NCI-H1417 treated with DMSO at 0.1 percent for 48 hours (cell line): ENCODE results near the gene SPOCK1.
"Not testable (repeated sequence)": the region's sequence is repeated elsewhere in the genome, so short reads cannot be mapped to it uniquely, and the experiment has no call there.

Experiments
- DNase-seq: peaks from one replicate; lab custom pipeline; 2025; lab: John Stamatoyannopoulos, UW

The SPOCK1 gene

DNA sequence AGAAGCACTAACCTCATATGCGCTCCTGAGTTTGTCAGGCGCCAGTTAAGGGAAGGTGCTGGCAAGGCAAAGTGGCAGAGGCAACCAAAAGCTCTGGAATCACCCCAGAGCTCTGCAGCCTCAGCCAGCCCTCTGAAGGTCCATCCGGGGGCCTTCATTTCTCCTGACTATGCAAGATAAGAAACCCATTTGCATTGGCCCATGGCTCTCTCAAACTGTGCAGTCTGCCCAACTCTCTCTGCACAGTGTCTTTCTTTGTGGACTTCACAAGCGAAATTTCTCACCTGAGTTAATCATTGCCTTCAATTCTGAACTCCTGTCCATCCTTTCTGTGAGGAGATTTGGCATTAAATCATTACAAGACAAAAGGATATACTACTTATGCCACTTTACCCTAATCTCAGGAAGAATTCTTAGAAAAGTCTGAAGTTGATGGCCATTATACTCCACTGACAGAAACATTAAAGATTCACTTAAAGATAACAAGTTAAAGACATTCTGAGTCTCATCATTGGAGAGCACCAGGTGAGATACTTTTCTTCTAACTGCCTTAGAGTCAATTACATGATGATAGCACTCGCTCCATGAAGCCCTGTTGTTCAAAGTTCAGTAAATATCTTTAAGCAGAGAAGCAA lies 235.6 kb downstream of the SPOCK1 start:
- DNase-seq = no peak

DNA sequence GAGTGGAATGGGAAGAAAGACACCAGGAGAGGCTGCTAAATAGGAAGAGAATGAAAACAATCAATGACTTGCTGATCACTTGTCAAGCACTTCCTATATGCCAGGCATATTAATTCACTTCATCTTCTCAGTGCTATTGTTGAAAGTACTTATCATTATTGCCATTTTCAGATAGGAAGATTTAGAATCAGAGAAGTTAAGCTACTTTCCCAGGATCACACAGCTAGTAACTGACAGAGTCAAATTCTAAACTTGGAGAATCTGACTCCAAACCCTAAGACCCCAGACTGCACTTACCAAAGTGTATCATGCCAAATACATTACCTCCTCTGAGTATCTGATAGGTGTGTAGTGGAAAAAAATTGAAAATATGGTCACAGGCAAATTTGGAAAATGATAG lies 236.3 kb downstream of the SPOCK1 start:
- DNase-seq = no peak

DNA sequence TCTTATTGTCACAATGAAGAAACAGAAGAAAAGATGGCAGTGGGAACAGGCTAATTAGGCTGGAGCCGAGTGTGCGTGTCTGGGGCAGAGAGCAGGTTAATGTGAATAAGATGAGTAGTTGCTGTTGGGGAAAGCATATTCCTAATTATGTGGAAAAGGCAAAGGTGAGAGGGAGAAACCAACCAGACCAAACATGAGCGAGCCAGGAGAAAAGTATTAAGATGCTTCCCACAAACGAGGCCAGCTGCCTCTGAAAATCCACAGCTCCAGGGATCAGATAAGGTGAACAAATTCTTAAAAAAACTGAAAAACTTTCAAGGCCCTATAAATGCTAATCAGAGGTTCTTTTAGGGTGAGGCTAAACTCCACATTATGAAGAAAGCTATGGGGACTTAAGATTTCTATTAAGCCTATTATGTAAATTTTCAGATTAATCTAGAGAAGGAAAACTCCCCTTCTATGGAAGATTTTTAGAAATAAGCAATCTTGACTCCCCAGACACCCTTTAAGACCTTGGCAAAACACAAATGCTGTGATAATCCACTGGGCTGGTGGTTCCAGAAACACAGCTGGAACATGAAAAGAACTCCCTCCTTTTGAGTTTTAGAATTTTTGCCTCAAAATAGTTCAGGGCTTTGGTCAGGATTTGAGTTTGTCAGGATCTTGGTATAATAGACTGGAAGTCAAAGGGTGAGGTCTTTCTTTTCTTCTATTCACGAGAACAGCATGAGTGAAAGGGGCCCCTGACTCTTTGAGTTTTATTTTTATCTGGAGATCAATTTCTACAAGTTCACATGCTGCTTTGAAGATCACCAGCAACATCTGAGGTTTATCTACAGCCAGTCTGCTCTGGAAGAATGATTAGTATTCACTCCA lies 238.1 kb downstream of the SPOCK1 start:
- DNase-seq = no peak

DNA sequence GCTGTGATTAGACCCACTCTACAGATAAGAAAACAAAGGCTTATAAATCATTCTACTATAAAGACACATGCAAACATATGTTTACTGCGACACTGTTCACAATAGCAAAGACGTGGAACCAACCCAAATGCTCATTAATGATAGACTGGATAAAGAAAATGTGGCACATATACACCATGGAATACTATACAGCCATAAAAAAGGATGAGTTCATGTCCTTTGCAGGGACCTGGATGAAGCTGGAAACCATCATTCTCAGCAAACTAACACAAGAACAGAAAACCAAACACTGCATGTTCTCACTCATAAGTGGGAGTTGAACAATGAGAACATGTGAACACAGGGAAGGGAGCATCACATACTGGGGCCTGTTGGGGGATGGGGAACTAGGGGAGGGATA lies 240.0 kb downstream of the SPOCK1 start:
- not testable (repeated sequence) for DNase-seq

DNA sequence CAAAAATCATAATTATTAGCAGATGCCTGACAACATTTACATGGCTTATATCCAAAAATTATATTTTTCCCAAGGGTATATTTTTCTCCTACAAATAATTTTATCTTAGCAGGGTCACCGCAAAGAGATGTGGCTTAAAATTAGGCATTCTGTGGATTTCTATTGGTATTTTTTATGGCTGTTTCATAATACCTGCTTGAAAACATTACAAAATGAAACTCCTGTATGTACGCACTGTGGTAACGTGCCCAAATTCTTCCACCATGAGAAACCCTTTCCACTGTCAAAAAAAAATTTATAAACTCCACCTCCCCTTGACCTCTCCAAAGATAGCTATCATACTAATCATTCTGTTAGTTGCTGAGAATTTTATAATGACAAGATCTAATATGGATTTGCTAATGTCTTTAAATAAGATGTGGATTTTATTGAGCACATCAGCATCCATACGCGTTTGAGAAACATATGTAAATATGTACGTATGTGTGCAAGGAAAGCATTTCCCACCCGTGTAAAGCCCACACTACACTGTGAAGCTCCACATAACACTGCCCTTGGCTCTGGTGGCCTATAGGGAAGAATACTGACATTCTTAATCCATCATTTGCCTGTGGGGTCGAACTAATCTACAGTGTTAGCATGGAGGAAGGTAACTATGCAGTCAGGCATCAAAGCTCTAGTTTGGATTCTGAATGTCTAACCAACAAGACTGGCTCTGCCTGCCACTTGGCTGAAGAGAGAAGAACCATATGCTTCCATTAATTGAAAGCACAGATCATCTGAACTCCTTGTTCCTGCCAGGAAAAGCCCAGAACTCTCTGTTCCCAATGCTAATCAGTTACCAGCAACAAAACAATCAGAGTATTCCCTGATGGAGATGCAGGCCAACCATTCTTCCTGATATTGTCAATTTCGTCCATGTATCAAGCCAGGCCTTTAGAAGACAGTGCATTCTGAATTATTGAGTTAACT lies 244.7 kb downstream of the SPOCK1 start:
- no peak for DNase-seq

DNA sequence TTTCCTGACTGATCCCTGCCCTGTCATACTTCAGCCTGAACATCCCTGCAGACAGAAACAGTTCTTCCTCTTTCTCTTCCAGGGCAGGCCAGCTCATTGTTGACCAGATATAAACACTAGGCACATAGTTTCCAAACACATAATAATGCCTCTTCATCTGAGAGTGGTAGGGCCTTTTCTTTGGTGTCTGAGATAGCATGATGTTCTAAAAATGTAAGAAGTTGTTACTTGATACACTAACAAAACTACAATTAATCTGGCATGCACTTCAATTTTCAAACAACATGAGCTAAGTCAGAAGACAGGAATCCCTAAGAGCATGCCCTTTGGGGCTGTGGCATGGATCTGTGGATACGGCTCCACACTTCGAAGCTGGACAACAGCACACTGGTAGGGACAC lies 246.6 kb downstream of the SPOCK1 start:
- DNase-seq = no peak

DNA sequence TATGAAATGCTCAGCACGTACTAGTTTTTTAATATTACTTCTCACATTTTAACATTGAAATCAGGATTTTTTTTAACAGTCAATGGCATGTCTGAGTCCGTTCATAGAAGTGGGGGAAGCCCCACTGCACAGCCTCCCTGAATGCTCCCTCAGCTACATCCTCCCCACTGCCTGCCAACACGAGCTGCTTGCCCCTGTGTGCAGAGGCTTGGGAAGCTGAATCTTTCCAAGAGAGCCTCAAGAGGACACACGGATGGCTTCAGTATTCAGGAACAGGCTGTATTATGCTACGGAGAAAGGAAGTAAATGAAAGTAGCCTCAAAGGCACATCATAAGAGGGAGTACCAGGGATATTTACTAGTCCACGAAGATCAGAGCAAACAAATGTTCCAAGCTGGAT lies 248.7 kb downstream of the SPOCK1 start:
- DNase-seq = no peak

DNA sequence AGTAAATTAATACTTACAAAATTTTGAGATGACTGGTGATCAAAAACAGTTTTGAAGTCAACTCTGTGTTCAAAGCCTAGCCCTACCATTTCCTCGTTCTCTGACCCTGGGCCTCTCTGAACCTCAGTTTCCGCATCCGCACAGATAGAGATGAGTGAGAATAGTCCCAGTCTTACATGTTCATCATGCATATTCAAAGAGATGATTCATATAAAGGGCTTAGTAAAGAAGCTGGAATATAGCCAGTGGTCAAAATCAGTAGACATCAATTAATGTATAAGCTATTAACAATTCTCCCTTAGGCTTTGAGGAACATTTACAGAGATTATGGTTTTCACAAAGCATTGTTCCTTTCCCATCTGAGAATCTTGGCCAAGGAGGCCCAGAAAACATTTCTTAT lies 250.6 kb downstream of the SPOCK1 start:
- DNase-seq = no peak

DNA sequence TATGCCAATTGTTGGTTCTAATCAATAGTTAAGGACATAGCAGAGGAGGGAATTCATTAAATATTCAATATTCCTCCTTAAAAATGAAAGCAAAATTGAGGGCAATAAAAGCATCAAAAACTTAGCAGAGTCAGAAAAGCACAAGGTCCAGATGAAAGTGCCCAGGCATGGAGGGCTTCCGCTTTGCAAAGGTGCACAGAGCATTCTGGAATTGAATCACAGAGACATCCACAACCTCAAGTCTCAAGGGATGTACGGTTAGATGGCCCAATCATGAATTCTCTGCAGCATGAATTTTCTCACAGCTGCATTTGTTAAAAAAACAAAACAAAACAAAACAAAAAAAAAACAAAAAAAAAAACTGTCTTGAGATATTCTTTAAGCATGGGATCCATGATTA lies 253.7 kb downstream of the SPOCK1 start:
- no peak for DNase-seq

DNA sequence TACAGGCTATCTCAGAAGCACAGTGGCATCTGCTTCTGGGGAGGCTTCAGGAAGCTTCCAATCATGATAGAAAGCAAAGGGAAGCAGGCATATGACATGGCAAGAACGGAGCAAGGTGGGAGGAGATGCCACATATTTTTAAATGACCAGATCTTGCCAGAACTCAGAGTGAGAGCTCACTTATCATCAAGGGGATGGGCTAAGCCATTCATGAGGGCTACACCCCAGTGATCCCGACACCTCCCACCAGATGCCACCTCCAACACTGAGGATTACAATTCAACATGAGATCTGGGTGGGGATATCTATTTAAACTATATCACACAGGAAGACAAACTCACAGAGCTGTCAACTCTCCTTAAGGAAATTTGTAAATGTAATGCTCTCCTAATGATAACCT lies 258.8 kb downstream of the SPOCK1 start:
- DNase-seq = no peak

DNA sequence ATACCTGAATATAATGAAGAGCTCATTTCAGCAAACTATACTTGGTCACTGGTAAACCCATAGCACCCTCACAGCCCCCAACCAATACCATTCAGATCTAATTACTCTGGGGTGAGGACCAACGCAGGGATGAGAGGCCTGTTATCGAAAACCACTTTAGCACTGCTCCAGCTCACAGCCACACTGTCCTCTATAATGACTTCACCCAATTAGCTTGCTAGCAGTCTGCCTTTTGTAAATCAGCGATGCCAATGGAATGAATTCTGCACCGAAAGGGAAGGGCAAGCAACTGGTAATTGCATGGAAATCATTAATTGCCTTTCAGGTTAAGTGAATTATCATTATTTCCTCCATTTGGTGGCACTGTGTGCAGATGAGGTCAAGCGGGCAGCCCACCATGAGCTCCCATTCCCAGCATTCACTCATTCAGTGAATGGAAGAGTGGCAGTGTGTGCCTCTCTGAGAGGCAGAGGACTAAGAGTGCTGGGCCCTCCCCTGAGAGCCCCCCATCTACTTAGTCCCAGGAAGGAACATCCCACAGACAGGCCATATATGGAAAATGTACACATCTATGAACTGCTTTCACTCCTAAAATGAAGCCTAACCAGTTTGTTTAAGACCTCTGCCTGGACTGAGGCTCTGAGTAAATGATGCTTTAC lies 262.1 kb downstream of the SPOCK1 start:
- no peak for DNase-seq

DNA sequence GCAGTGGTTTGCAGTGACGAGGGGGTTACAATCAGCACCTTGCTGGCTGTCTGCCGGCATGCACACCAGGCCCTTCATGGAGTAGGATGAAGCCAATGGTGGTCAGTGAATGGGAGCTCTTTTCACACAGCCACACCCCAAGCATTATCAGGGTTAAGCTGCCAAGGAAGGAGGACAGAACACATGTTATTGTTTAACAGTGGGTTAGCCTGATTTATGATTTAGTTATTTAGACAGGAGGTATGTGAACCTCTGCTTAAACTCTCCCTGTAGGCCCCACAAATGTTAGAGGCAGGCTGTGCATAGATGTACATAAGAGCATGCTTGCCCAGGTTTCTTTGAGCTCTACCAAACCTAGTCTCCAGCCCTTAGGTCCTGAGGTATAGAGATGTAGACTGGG lies 262.9 kb downstream of the SPOCK1 start:
- DNase-seq = no peak

DNA sequence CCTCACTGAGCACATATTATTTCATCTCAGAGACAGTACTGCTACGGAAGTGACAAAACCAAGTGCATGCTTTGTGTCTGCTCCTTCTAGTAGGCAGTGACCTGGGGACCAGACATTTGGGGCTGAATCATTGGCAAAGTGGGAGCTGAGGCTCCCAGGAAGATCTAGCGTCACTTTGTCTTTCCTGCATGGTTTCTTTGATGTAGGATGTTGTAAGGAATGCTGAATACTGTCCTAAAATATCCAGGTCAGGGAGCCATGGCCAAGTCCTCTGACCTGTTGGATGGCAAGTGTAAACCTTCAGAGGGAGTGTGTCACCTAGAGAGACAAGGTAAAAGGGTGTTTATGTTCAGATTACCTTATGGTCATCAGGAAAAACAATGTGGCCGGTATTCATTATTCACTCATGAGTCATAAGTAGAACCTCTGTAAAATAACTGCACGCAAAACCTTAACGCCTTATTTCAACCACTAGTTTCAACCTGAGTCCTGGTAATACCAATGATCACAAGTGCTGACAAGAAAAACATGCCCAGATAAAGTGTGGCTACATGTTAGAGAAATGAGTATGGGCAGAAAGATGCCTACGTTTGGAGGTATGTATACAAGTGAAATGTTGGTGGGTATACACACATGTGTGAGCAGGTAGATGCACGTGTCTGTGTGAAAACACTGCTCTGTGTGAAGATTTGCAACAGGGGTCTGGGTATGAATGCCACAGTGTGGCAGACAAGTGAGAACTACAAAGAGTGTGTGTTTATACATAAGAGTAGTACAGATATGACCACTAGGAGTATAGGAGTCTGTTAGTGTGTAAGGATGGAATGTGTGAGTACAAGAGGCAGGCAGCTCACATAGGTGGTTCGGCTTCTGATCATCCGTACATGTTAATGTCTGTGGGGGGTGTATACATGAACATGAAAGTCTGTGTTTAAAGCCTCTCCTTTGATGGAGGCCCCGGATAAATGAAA lies 263.9 kb downstream of the SPOCK1 start:
- DNase-seq = no peak

DNA sequence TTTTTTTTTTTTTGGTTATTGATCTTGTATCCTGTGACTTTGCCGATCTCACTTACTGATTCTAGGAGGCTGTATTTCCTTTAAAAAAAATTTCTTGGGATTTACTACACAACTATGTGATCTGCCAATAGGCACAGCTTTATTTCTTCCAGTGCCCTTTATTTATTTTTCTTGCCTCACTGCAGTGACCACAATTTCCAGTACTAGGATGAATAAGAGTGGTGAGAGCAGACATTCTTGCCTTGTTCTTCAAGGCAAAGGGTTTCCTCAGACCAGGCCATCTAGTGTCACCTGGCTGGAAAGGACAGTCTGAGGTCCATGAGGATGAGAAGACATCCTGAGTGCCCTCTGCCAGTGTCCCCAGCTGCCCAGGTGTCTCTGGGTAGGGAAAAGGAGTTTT lies 265.4 kb downstream of the SPOCK1 start:
- no peak for DNase-seq

DNA sequence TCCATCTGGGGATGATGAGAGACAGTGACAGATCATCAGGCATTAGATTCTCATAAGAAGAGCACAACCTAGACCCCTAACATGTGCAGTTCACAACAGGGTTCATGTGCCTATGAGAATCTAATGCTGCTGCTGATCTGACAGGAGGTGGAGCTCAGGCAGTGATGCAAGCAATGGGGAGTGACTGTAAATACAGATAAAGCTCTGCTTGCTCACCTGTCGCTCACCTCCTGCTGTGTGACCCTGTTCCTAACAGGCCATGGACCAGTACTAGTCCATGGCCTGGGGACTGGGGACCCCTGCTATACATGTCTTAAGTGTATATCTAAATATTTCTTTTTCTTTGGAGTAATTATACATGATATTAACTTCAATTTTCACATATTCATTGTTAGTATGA lies 265.8 kb downstream of the SPOCK1 start:
- not testable (repeated sequence) for DNase-seq

DNA sequence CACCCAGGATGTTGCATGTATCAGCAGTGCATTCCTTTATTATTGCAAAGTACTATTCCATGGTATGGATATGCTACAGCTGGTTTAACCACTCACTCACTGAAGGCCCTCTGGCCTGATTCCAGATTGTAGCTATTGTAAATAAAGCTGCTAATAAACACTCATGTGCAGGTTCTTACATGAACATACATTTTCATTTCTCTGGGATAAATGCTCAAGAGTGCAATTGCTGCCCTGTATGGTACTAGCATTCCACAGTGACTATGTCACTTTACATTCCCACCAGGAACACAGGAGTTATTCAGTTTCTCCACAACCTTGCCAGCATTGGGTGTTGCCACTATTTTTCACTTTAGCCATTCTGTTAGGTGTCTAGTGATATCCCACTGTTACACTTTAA lies 267.6 kb downstream of the SPOCK1 start:
- no peak for DNase-seq

DNA sequence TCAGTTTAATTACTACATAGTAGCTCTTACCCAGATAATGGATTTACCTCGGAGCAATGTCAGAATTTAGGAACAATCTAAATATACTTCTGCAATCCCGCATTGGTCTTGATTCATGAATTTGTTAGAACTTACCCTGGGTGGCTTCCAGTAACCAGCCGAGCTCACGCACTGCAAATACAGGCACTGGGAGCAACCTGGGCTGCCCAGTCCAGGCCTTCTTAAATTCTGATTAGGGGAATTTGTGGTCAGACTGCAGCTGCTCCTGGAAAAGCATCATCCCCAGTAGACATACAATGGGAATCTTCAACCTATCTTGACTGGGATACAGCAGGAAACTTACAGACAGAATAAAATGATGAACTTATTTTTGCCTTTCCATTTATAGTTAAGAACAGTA lies 270.3 kb downstream of the SPOCK1 start:
- DNase-seq = no peak

DNA sequence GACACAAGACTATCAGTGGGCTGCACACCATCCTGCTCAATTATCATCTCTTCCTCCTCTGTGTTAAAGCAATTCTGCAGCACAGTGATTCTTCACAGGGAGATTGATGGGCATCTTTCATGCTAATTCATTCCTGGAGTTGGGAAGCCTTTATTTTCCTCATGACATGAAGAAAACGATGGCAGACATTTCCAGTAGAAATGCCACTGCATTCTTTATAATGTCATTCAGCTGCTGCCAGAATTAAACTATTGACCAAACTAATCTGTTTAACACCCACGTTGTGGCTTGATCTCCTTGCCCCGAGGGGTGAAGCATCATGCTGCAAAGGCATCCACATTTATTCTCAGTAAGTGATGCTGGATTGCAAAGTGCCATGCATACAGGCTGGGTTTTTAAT lies 273.0 kb downstream of the SPOCK1 start:
- DNase-seq = no peak

DNA sequence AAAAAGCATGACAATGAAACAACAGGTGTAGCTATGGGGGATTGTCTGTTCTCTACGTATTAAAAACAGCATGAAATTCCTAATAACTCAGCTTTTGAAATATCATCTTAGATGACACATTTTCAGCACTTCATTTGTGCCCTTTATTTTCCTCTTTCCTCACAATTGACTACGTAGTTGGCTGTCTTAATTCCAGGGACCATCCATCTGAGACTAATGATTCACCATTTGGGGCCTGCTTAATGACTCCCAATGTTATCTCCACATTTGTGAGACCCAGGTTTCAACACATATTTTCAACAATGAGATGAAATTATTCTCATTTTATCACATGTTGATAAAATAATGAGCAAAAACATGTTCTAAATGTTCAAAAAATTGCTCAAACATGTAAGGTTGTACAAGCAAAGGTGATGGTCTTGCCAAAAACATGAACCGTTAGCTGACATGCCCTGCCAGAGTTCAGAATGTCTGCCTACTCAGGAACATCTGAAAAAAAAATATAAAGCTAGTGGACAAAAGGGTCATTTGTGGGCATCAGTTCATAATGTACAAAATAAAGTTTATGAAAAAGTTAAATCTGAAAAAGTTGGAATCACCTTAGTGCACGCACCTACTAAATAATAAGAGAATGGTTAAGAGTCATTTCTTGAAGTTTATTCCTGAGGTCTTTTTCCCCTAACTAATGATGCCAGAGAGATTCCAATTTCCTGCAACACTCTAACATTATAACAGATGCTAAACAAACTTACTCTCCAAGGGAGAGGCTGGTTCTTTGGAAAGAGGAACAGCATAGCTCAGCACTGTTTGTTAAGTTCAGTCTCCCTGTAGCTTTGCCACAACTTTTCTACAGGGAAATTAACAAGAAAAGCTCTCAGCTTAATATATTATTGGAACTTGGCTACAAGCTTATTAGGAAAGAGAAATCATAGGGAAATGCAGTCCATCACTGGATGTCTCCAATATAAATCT lies 275.5 kb downstream of the SPOCK1 start:
- DNase-seq = no peak

DNA sequence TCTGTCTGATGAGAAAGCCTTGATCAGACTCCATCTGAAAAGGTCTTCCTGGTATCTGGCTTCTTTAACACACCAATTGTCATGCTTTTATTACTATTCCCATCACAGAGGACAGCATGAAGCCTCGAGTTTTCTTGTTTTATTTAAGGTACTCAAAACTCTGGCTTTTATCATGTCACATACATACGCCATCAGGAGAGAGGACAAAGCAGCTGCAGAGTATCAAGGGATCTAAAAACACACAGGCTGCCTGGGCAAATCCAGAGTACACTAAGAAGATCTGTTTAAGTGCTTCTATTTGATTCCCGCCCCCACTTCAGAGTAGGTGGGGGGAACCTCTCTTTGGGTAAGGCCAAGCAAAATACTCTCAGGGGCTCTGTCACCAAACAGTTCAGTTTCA lies 277.2 kb downstream of the SPOCK1 start:
- no peak for DNase-seq
